ENCODE data around the gene ZNF431. TPM values are rescaled to one million over a fixed set of nuclear protein-coding genes. Genes with fewer than 3 reads are reported as not detected.
"Not testable (repeated sequence)": the region's sequence is repeated elsewhere in the genome, so short reads cannot be mapped to it uniquely, and the experiment has no call there.

The ZNF431 gene
- total RNA-seq, 2 experiments from 2014 or later, result 16.0 to 20.2 TPM

DNA sequence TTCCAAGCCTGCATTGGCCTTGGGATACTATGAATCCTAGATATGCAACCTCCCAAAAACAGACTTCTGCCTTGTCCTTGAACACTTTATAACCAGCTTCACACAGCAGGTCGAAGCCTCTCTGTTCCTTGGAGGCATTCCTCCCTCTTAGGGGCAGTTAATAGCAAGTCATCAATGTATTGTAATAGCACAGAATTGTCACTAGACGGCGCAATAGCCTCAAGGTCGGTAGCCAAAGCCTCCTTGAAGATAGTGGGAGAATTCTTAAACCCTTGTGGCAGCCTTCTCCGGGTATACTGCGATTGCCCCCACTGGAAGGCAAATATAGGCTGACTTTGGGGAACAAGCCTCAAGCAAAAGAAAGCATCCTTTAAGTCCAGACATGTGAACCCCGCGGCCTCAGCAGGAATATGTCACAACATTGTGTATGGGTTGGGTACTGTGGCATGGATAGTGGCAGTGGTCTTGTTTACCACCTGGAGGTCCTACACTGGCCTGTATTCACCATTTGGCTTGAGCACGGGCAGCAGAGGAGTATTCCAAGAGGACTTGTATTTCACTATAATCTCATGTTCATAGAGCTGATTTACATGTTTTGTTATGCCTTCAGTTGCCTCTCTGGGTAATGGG, 61.1 kb downstream of the ZNF431 start:
- Mint-ChIP-seq H3K9me3 (no peaks in the 10 kb centered on the region), H3K27me3 (peaks cover 5% of the 10 kb centered on the region), H3K27ac (no peak overlapping the region), H3K4me3 (no peak overlapping the region), H3K36me3 (no peaks in the 10 kb centered on the region), H3K4me1 (no peaks in the 10 kb centered on the region)
- DNase-seq, result peak; percentile 17

DNA sequence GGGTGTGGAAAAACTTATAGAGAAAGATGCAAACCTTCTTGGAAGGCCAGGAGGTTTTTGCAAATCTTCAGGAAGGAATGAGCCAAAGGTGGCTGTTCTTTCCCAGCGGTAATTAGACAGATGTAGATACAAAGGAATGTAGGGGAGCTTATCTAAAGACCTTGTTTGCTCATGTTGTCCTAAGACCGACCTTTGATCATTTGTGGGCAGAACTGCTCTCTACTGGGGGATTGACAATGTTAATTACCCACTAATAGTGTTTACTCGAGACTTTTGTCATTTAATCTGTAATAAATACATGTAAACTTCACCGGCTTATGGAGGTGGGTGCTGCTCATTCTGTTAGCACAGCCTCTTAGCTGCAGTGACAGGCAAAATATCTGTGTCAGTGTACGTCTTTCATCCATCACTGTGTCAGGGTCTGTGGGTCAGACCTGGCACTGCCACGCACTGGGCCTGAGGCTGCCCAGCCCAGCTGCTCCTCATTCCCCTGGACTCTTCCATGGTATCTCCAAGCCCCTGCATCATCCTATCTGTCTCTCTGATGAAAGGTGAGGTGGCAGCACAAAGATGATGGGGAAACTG, 68.3 kb downstream of the ZNF431 start:
- H3K4me1 Mint-ChIP-seq, result no peaks in the 10 kb centered on the region

GRCh38 chr19:21221693-21222092, 79.9 kb downstream of the ZNF431 start:
- Mint-ChIP-seq H3K4me3 (no peak overlapping the region), H3K27ac (no peak overlapping the region), H3K9me3 (no peaks in the 10 kb centered on the region), H3K4me1 (no peaks in the 10 kb centered on the region), H3K36me3 (no peaks in the 10 kb centered on the region), H3K27me3 (peaks cover 16% of the 10 kb centered on the region)
- DNase-seq, result no peak

More for the DNA sequence above, 68.3 kb downstream of the ZNF431 start:
- Mint-ChIP-seq H3K27ac (no peak overlapping the region), H3K9me3 (peaks cover 2% of the 10 kb centered on the region), H3K4me3 (no peak overlapping the region), H3K27me3 (peaks cover 9% of the 10 kb centered on the region), H3K36me3 (no peaks in the 10 kb centered on the region)
- DNase-seq, result no peak

GRCh38 chr19:21229938-21230337, 88.1 kb downstream of the ZNF431 start:
- H3K4me1 Mint-ChIP-seq, H3K4me3 Mint-ChIP-seq, H3K27me3 Mint-ChIP-seq, H3K36me3 Mint-ChIP-seq, H3K27ac Mint-ChIP-seq, DNase-seq: not testable (repeated sequence)
- peaks cover 29% of the 10 kb centered on the region for H3K9me3 Mint-ChIP-seq

DNA sequence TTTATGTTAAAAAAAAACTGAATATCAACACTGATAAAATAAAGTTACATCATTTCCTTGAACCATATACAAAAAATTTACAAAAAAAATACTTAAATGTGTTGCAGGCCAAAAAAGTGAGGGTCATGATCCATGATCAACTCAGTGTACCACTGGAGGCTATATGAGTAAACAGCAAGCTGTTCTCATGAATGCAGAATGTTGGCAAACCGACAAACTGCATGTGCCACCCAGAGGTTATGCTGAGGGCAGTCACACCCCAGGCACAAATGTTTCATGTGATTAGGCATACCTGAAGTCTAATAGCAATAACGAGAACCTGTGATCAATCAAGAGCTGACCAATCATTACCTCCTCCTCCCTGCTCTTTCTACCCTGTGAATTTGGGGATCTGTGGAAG, 91.9 kb downstream of the ZNF431 start:
- no peak overlapping the region for H3K4me3 Mint-ChIP-seq
- no peaks in the 10 kb centered on the region for H3K4me1 Mint-ChIP-seq
- no peaks in the 10 kb centered on the region for H3K27me3 Mint-ChIP-seq
- H3K27ac Mint-ChIP-seq, result no peak overlapping the region
- DNase-seq, result no peak
- peaks cover 6% of the 10 kb centered on the region for H3K36me3 Mint-ChIP-seq
- peaks cover 23% of the 10 kb centered on the region for H3K9me3 Mint-ChIP-seq

GRCh38 chr19:21236751-21237150, 94.9 kb downstream of the ZNF431 start:
- not testable (repeated sequence) for H3K9me3 Mint-ChIP-seq, H3K4me3 Mint-ChIP-seq, H3K27me3 Mint-ChIP-seq, H3K4me1 Mint-ChIP-seq, H3K36me3 Mint-ChIP-seq, H3K27ac Mint-ChIP-seq, DNase-seq

DNA sequence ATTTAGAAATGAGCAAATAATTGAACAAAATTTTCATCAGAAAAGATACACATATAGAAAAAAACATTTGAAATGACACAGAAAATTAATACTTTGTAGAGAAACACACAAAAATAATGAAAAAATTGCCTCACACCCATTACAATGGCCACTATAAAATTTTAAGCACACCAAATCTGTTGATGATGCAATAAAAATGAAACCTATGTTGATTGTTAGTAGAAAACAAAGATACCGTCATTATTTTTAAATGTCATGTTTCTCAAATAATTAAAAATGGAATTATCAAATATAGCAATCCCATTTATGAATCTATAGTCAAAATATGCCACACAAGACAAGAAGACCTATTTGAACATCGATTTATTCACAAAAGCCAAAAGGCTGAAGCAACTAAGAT, 96.8 kb downstream of the ZNF431 start:
- Mint-ChIP-seq H3K36me3 (no peaks in the 10 kb centered on the region), H3K4me3 (no peak overlapping the region), H3K27me3 (no peaks in the 10 kb centered on the region), H3K4me1 (no peaks in the 10 kb centered on the region), H3K9me3 (peaks cover 2% of the 10 kb centered on the region), H3K27ac (no peak overlapping the region)
- no peak for DNase-seq

Other genes starting within 250 kb of the ZNF431 start
- 10 to 100 TPM; 19.7 to 20.6 TPM for gene ZNF85, start 218.8 kb upstream of the ZNF431 start, total RNA-seq
- 10 to 100 TPM; 18.7 to 21.2 TPM for gene ZNF430, start 121.4 kb upstream of the ZNF431 start, total RNA-seq
- 10 to 100 TPM; 18.8 to 20.5 TPM for gene ZNF714, start 59.8 kb upstream of the ZNF431 start, total RNA-seq
- gene ZNF708, start 187.4 kb downstream of the ZNF431 start, total RNA-seq, result 10 to 100 TPM; 12.1 to 12.7 TPM
- gene ZNF738, start 217.0 kb downstream of the ZNF431 start, total RNA-seq, result 10 to 100 TPM in 1 of 2 experiments, 1 to 10 TPM in 1; 9.2 to 10.5 TPM